ENCODE results near the gene MAN2A1. TPM values are rescaled to one million over a fixed set of nuclear protein-coding genes. Genes with fewer than 3 reads are reported as not detected.
"Not testable (repeated sequence)": the region's sequence is repeated elsewhere in the genome, so short reads cannot be mapped to it uniquely, and the experiment has no call there.

MAN2A1 gene
- total RNA-seq, 2 experiments from 2014 or later: 23.0 to 28.7 TPM

- no peak overlapping the region for H3K27ac ChIP-seq (ENCODE audit: low read depth, low read length, poor library complexity, severe bottlenecking)
Measured at GRCh38 chr5:109829331-109829730, 139.6 kb downstream of the MAN2A1 start.

DNA sequence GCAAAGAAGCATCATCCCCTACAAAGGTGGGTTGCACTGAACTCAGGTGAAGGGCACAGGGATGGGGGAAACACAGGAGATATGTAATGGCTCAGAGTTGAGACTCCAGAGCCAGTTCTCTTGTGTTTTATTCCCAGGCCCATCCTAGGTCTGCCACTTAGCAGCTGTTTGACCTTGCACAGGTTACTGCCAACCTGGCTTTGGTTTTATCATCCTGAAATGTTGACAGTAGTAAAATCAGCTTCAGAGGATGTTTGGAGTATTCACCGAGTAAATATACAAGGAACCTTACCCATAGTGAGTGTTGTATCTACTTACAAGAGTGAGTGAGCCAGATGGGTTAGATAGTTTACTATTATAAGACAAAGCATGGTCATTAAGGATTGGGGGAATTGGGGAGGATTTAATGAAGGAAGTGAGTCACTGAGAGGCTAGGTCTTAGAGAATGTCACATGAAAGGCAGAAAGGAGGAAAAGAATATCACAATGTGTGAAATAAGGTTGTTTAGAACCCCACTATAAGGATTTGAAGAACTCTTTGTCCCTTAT, 141.3 kb downstream of the MAN2A1 start:
- no peak for DNase-seq (ENCODE audit: low spot score)
- ChIA-PET CTCF (ENCODE audit: unreplicated experiment) (no interaction called here), POLR2A (interaction anchor here (0.6 to 1.7 kb wide), 3 partner anchors 9 to 104 kb away, joined by 3 read pairs; no protein-coding TSS in a partner anchor)
- Histone ChIP-seq H3K4me2 (ENCODE audit: low read length) (no peak overlapping the region), H3K9me3 (ENCODE audit: low read length) (no peaks in the 10 kb centered on the region), H3K4me1 (ENCODE audit: insufficient read depth, low read length, poor library complexity, severe bottlenecking) (no peaks in the 10 kb centered on the region), H2AFZ (ENCODE audit: low read length) (no peak overlapping the region), H4K20me1 (ENCODE audit: insufficient read depth, low read length) (no peaks in the 10 kb centered on the region), H3K9me2 (ENCODE audit: insufficient read depth, low read length) (no peaks in the 10 kb centered on the region), H3K36me3 (ENCODE audit: insufficient read depth, low read length) (peaks cover 25% of the 10 kb centered on the region), H3K79me2 (ENCODE audit: insufficient read depth, low read depth, low read length) (no peaks in the 10 kb centered on the region), H3K27ac (ENCODE audit: low read depth, low read length, poor library complexity, severe bottlenecking) (no peak overlapping the region), H3K4me3 (ENCODE audit: low read depth, low read length, poor library complexity, severe bottlenecking) (no peak overlapping the region)
- BruUV-seq (replicated peaks): no TSS peak
- TF ChIP-seq, protein P1, sequence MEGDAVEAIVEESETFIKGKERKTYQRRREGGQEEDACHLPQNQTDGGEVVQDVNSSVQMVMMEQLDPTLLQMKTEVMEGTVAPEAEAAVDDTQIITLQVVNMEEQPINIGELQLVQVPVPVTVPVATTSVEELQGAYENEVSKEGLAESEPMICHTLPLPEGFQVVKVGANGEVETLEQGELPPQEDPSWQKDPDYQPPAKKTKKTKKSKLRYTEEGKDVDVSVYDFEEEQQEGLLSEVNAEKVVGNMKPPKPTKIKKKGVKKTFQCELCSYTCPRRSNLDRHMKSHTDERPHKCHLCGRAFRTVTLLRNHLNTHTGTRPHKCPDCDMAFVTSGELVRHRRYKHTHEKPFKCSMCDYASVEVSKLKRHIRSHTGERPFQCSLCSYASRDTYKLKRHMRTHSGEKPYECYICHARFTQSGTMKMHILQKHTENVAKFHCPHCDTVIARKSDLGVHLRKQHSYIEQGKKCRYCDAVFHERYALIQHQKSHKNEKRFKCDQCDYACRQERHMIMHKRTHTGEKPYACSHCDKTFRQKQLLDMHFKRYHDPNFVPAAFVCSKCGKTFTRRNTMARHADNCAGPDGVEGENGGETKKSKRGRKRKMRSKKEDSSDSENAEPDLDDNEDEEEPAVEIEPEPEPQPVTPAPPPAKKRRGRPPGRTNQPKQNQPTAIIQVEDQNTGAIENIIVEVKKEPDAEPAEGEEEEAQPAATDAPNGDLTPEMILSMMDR (conservative IDR thresholded peaks at IDR 0.05; ENCODE audit: low read length): no peak
- no peak for TF ChIP-seq EZH2phosphoT487 (IDR thresholded peaks at IDR 0.05; ENCODE audit: borderline replicate concordance, low read depth, low read length)
- intact Hi-C loops (cut with micrococcal nuclease; ENCODE audit: unreplicated experiment): no loop called here

More at GRCh38 chr5:109829331-109829730, 139.6 kb downstream of the MAN2A1 start:
- no peak overlapping the region for H3K4me3 ChIP-seq (ENCODE audit: low read depth, low read length, poor library complexity, severe bottlenecking)
- CTCF ChIA-PET (ENCODE audit: unreplicated experiment): no interaction called here
- DNase-seq (ENCODE audit: low spot score): no peak
- TF ChIP-seq, protein P1 (conservative IDR thresholded peaks at IDR 0.05; ENCODE audit: low read length): no peak
- no peak for TF ChIP-seq EZH2phosphoT487 (IDR thresholded peaks at IDR 0.05; ENCODE audit: borderline replicate concordance, low read depth, low read length)
- H3K36me3 ChIP-seq (ENCODE audit: insufficient read depth, low read length): peaks cover 39% of the 10 kb centered on the region
- no peaks in the 10 kb centered on the region for H3K9me2 ChIP-seq (ENCODE audit: insufficient read depth, low read length)
- H2AFZ ChIP-seq (ENCODE audit: low read length): no peak overlapping the region
- intact Hi-C loops (cut with micrococcal nuclease; ENCODE audit: unreplicated experiment): no loop called here
- H3K9me3 ChIP-seq (ENCODE audit: low read length): no peaks in the 10 kb centered on the region
- H3K4me2 ChIP-seq (ENCODE audit: low read length): no peak overlapping the region
- BruUV-seq (replicated peaks): no TSS peak
- H3K79me2 ChIP-seq (ENCODE audit: insufficient read depth, low read depth, low read length): no peaks in the 10 kb centered on the region
- H3K4me1 ChIP-seq (ENCODE audit: insufficient read depth, low read length, poor library complexity, severe bottlenecking): no peaks in the 10 kb centered on the region
- POLR2A ChIA-PET: interaction anchor here (0.6 to 0.7 kb wide), 2 partner anchors 17 to 285 kb away, joined by 3 to 6 read pairs; no protein-coding TSS in a partner anchor
- H4K20me1 ChIP-seq (ENCODE audit: insufficient read depth, low read length): no peaks in the 10 kb centered on the region

DNA sequence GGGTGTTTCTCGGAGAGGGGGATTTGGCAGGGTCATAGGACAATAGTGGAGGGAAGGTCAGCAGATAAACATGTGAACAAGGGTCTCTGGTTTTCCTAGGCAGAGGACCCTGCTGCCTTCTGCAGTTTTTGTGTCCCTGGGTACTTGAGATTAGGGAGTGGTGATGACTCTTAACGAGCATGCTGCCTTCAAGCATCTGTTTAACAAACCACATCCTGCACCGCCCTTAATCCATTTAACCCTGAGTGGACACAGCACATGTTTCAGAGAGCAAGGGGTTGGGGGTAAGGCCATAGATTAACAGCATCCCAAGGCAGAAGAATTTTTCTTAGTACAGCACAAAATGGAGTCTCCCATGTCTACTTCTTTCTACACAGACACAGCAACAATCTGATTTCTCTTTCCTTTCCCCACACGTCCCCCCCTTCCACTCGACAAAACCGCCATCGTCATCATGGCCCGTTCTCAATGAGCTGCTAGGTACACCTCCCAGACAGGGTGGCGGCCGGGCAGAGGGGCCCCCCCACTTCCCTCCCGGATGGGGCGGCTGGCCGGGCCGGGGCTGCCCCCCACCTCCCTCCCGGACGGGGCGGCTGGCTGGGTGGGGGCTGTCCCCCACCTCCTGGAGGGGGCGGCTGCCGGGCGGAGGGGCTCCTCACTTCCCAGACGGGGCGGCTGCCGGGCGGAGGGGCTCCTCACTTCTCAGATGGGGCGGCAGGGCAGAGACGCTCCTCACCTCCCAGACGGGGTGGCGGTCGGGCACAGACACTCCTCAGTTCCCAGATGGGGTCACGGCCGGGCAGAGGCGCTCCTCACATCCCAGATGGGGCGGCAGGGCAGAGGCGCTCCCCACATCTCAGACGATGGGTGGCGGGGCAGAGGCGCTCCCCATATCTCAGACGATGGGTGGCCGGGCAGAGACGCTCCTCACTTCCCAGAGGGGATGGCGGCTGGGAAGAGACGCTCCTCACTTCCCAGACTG, 142.8 kb downstream of the MAN2A1 start:
- H2AFZ ChIP-seq (ENCODE audit: low read length); H3K9me2 ChIP-seq (ENCODE audit: insufficient read depth, low read length); POLR2A ChIA-PET; BruUV-seq (replicated peaks); DNase-seq (ENCODE audit: low spot score); H3K27ac ChIP-seq (ENCODE audit: low read depth, low read length, poor library complexity, severe bottlenecking); H3K79me2 ChIP-seq (ENCODE audit: insufficient read depth, low read depth, low read length); H3K9me3 ChIP-seq (ENCODE audit: low read length); H3K4me1 ChIP-seq (ENCODE audit: insufficient read depth, low read length, poor library complexity, severe bottlenecking); H4K20me1 ChIP-seq (ENCODE audit: insufficient read depth, low read length); CTCF ChIA-PET (ENCODE audit: unreplicated experiment); H3K4me3 ChIP-seq (ENCODE audit: low read depth, low read length, poor library complexity, severe bottlenecking); intact Hi-C loops (cut with micrococcal nuclease; ENCODE audit: unreplicated experiment); H3K4me2 ChIP-seq (ENCODE audit: low read length): not testable (repeated sequence)
- H3K36me3 ChIP-seq (ENCODE audit: insufficient read depth, low read length): peaks cover 22% of the 10 kb centered on the region
